WERI-Rb-1 (cell line): Measurements from ENCODE around the gene MAP7D3.

Source experiments
- DNase-seq: peaks from one replicate; pipeline ENCODE4 v3.0.0-alpha.2; 2020
- H3K27ac ChIP-seq: fragments of 250-450 bp; sonication (Bioruptor Pico); 2 replicates; pipeline ENCODE4 v1.5.1; 2020; ENCODE audit warnings: mild to moderate bottlenecking, moderate library complexity
- H3K27me3 ChIP-seq: fragments of 250-450 bp; sonication (Bioruptor Pico); 2 replicates; pipeline ENCODE4 v1.5.1; 2021; ENCODE audit warnings: mild to moderate bottlenecking, low read depth, moderate library complexity; ENCODE audit not compliant: insufficient read depth, severe bottlenecking
- H3K36me3 ChIP-seq: fragments of 250-450 bp; sonication (Bioruptor Pico); 2 replicates; pipeline ENCODE4 v1.5.1; 2020; ENCODE audit warnings: mild to moderate bottlenecking, moderate library complexity
- H3K4me3 ChIP-seq: 2 replicates; pipeline ENCODE4 v1.5.1; 2011; ENCODE audit warnings: low read depth, mild to moderate bottlenecking, control low read depth, low read length
- H3K9me3 ChIP-seq: fragments of 250-450 bp; sonication (Bioruptor Pico); 2 replicates; pipeline ENCODE4 v1.5.1; 2021; ENCODE audit warnings: mild to moderate bottlenecking, moderate library complexity; ENCODE audit not compliant: severe bottlenecking
- TF ChIP-seq, protein P1 (sequence below): IDR thresholded peaks from 2 replicates; pipeline ENCODE4 v1.5.1; 2011; ENCODE audit warnings: low read depth, mild to moderate bottlenecking, control low read depth, inconsistent platforms, low read length

Gene MAP7D3

DNA sequence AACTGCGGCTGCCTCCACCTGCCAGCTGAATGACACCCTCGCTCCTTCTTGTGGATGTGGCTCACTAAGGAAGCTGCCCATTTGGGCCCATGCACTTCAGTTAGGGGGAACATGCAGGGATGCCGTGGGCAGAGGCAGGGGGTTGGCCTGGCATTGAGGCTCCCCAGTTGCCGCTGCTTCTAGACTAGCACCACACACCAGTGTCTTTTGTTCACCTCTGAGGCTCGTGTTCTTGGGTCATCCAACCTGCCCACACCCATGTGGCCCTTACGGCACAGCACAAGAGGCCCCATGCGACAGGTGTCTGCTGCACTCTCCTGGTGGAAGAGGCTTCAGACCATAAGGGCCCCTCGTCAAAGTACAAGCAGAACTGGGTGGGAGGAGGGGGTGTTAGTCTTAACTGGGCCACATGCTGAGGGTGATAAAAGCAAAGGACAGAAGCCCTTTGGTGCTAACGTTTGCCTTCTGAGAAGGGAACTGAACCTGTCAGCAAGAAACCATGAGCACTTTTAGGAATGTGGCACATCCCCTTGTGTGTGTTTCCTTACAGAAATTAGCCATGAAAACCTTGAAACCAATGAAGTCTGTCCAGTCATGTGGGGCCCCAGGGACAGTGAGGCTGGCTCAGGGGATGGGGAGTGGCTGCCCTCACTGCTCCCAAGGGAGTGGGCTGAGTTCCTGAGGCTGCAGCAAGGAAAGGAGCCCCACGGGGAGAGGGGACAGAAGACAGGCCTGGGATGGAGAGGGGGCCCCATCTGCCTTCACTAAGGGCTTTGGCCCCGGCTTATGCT, 39.2 kb downstream of the MAP7D3 start:
- Histone ChIP-seq H3K4me3 (no peak overlapping the region), H3K36me3 (no peaks in the 10 kb centered on the region), H3K27ac (no peak overlapping the region), H3K9me3 (no peaks in the 10 kb centered on the region), H3K27me3 (peaks cover under 1% of the 10 kb centered on the region)
- TF ChIP-seq, protein P1, sequence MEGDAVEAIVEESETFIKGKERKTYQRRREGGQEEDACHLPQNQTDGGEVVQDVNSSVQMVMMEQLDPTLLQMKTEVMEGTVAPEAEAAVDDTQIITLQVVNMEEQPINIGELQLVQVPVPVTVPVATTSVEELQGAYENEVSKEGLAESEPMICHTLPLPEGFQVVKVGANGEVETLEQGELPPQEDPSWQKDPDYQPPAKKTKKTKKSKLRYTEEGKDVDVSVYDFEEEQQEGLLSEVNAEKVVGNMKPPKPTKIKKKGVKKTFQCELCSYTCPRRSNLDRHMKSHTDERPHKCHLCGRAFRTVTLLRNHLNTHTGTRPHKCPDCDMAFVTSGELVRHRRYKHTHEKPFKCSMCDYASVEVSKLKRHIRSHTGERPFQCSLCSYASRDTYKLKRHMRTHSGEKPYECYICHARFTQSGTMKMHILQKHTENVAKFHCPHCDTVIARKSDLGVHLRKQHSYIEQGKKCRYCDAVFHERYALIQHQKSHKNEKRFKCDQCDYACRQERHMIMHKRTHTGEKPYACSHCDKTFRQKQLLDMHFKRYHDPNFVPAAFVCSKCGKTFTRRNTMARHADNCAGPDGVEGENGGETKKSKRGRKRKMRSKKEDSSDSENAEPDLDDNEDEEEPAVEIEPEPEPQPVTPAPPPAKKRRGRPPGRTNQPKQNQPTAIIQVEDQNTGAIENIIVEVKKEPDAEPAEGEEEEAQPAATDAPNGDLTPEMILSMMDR: no peak
- DNase-seq: no peak

DNA sequence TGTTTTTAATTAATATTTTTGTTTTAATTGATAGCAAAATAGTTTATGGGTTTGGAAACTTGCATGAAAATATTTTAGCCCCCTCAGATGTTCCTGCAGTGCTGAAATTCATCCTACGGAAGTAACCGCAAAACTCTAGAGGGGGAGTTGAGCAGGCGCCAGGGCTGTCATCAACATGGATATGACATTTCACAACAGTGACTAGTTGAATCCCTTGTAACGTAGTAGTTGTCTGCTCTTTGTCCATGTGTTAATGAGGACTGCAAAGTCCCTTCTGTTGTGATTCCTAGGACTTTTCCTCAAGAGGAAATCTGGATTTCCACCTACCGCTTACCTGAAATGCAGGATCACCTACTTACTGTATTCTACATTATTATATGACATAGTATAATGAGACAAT, 40.4 kb downstream of the MAP7D3 start:
- TF ChIP-seq, protein P1: no peak
- Histone ChIP-seq H3K27ac (no peak overlapping the region), H3K4me3 (no peak overlapping the region), H3K36me3 (no peaks in the 10 kb centered on the region), H3K27me3 (peaks cover 3% of the 10 kb centered on the region), H3K9me3 (no peaks in the 10 kb centered on the region)
- no peak for DNase-seq

DNA sequence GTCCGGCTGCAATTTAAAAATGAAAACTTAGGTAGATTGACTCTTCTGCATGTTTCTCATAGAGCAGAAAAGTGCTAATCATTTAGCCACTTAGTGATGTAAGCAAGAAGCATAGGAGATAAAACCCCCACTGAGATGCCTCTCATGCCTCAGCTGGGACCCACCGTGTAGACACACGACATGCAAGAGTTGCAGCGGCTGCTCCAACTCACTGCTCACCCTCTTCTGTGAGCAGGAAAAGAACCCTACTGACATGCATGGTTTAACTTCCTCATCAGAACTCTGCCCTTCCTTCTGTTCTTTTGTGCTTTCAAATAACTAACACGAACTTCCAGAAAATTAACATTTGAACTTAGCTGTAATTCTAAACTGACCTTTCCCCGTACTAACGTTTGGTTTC, 41.0 kb downstream of the MAP7D3 start:
- DNase-seq: no peak
- Histone ChIP-seq H3K27me3 (peaks cover 3% of the 10 kb centered on the region), H3K27ac (no peak overlapping the region), H3K4me3 (no peak overlapping the region), H3K36me3 (no peaks in the 10 kb centered on the region), H3K9me3 (no peaks in the 10 kb centered on the region)
- TF ChIP-seq, protein P1: no peak

DNA sequence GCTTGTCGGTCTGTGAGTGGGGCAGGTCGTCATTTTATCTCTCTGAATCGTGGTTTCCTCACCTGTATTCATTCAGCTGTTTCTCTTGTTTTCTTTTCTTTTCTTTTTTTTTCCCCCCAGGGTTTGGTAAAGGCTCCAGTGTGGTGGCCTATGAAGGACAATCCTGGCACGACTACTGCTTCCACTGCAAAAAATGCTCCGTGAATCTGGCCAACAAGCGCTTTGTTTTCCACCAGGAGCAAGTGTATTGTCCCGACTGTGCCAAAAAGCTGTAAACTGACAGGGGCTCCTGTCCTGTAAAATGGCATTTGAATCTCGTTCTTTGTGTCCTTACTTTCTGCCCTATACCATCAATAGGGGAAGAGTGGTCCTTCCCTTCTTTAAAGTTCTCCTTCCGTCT, 41.4 kb downstream of the MAP7D3 start:
- no peak overlapping the region for H3K4me3 ChIP-seq
- H3K27me3 ChIP-seq: peaks cover 3% of the 10 kb centered on the region
- DNase-seq: no peak
- H3K27ac ChIP-seq: no peak overlapping the region
- TF ChIP-seq, protein P1: no peak
- no peaks in the 10 kb centered on the region for H3K36me3 ChIP-seq
- no peaks in the 10 kb centered on the region for H3K9me3 ChIP-seq

DNA sequence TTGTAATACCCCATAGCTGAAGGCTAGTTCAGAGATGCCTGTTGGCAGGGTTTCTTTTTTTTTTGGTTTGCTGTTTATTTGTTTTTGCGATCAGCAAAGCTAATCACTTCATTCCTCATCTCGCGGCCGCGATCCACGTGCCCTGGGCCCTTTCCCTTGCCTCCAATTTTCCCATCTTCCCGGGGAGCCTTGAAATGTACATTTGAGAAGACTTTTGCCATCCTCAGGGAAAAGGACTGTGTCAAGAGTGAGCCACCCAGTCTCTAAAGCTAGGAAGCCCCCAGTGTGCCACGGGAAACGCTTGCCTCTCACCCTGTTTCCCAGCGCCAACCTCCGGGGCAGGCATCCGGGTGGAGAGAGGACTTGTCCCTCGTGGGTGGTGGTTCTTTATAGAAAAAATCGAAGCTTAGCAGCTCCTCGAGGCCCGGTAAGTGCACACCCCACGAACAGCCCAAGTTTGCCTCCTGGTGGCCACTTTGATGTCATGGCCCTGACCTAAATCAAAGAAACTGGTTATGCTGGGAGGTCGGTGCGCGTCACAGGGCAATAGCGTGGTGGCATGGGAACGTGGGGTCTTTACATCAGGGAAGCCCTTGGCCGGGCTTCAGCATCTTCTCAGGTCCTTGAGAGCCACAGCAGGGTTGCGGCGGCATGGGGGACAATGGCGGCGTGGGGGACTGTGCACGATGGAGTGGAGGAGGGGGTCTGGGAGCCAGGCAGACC, 42.0 kb downstream of the MAP7D3 start:
- Histone ChIP-seq H3K4me3 (no peak overlapping the region), H3K27me3 (peaks cover 3% of the 10 kb centered on the region), H3K27ac (no peak overlapping the region), H3K9me3 (no peaks in the 10 kb centered on the region), H3K36me3 (no peaks in the 10 kb centered on the region)
- DNase-seq: peak; percentile 41
- TF ChIP-seq, protein P1: peak; percentile 66
